HepG2 (cell line): ENCODE data around the gene KLHL21. TPM values are rescaled to one million over a fixed set of nuclear protein-coding genes. Genes with fewer than 3 reads are reported as not detected.

Experiments used
- ATAC-seq: fragments of 200-7000 bp; cut with Tn5 transposase; 3 replicates; pipeline ENCODE4 v1.9.1; 2020; ENCODE audit warnings: mild to moderate bottlenecking, moderate library complexity
- BruUV-seq: library from RNA; stranded (reverse); fragments of 400-500 nt; replicated peaks from 2 replicates; lab custom pipeline; 2021; lab: Mats Ljungman, UMichigan
- CTCF ChIA-PET: fragments of 300-600 bp; formaldehyde crosslinking; extraction: SDS; loops from one replicate; lab custom pipeline; 2021; ENCODE audit warnings: low total read pairs, inconsistent platforms, low intra/inter-chr PET ratio; lab: Yijun Ruan, JAX
- POLR2A ChIA-PET: fragments of 350-600 bp; sonication (Branson Sonifier 250); formaldehyde crosslinking; loops from one replicate; lab custom pipeline; 2020; ENCODE audit warnings: antibody characterized with exemption, inconsistent platforms; lab: Yijun Ruan, JAX
- DNase-seq: peaks from one replicate; pipeline ENCODE4 v3.0.0-alpha.2; 2015; ENCODE audit warnings: low spot score
- FAIRE-seq: peaks from 3 replicates; lab custom pipeline; 2011; peaks lifted over from hg19 to GRCh38; lab: Jason Lieb, UNC
- H2AFZ ChIP-seq: one replicate; pipeline ENCODE4 v1.6.1; 2011; ENCODE audit warnings: low read length, inconsistent platforms
- H3K27ac ChIP-seq: fragments of 300-600 bp; 3 replicates; pipeline ENCODE4 v1.8.0; 2011; ENCODE audit warnings: mixed run types, mild to moderate bottlenecking, mixed read lengths, low read length, inconsistent platforms; ENCODE audit not compliant: insufficient read depth; ENCODE audit errors: extremely low read length
- H3K27me3 ChIP-seq, 2 experiments: fragments of 200-600 bp in 1 of 2; 2 replicates in 1 of 2; 3 replicates in 1 of 2; pipeline versions ENCODE4 v1.6.0 to v1.8.0; 2011; ENCODE audit warnings: low read length in 2 of 2, mild to moderate bottlenecking in 2 of 2, moderate library complexity in 2 of 2, inconsistent platforms in 1 of 2; ENCODE audit not compliant: insufficient read depth in 2 of 2, control insufficient read depth in 1 of 2
- H3K36me3 ChIP-seq, 2 experiments: fragments of 200-600 bp in 1 of 2; replicated peaks in 1 of 2; 2 replicates in 1 of 2; 3 replicates in 1 of 2; pipeline versions ENCODE4 v1.5.1 to v1.8.0; 2011; ENCODE audit warnings: low read length in 2 of 2, inconsistent platforms in 1 of 2; ENCODE audit not compliant: insufficient read depth in 2 of 2, control insufficient read depth in 1 of 2
- H3K4me1 ChIP-seq: 2 replicates; pipeline ENCODE4 v1.5.1; 2012; ENCODE audit warnings: low read length, inconsistent platforms; ENCODE audit not compliant: insufficient read depth
- H3K4me2 ChIP-seq: 2 replicates; pipeline ENCODE4 v1.6.0; 2011; ENCODE audit warnings: low read depth, low read length, inconsistent platforms
- H3K4me3 ChIP-seq, 3 experiments: fragments of 200-600 bp in 1 of 3; sonication (generic), shearing (Covaris generic) in 1 of 3; replicated peaks in 1 of 3; 2 replicates each; pipeline ENCODE4 v1.5.1; 2011 to 2016; ENCODE audit warnings: low read length in 3 of 3, inconsistent platforms in 2 of 3, low read depth in 2 of 3, mild to moderate bottlenecking in 2 of 3, control low read depth in 1 of 3, mixed read lengths in 1 of 3; ENCODE audit not compliant: insufficient read depth in 1 of 3
- H3K79me2 ChIP-seq: one replicate; pipeline ENCODE4 v1.6.1; 2011; ENCODE audit warnings: low read length, inconsistent platforms; ENCODE audit not compliant: insufficient read depth
- H3K9ac ChIP-seq: 2 replicates; pipeline ENCODE4 v1.6.0; 2011; ENCODE audit warnings: mild to moderate bottlenecking, low read depth, low read length, inconsistent platforms; ENCODE audit not compliant: insufficient read depth
- H3K9me3 ChIP-seq: 2 replicates; pipeline ENCODE4 v1.5.1; 2012; ENCODE audit warnings: mild to moderate bottlenecking, low read length
- H4K20me1 ChIP-seq: 2 replicates; pipeline ENCODE4 v1.6.0; 2011; ENCODE audit warnings: inconsistent platforms, mild to moderate bottlenecking, low read length, moderate library complexity; ENCODE audit not compliant: insufficient read depth
- GPN1 ChIP-seq: sonication (generic); formaldehyde crosslinking; IDR thresholded peaks from 2 replicates; pipeline ENCODE4 v1.5.1; 2020; ENCODE audit warnings: missing genetic modification reagents, borderline replicate concordance
- MXD1 ChIP-seq: sonication (generic); formaldehyde crosslinking; IDR thresholded peaks from 2 replicates; pipeline ENCODE4 v1.4.0; 2020; ENCODE audit warnings: mild to moderate bottlenecking, missing genetic modification reagents
- SSRP1 ChIP-seq: IDR thresholded peaks from 2 replicates; pipeline ENCODE4 v1.6.1; 2016; ENCODE audit warnings: control low read depth
- TAF1 ChIP-seq: sonication (generic); formaldehyde crosslinking; IDR thresholded peaks from 2 replicates; pipeline ENCODE4 v1.4.0; 2020; ENCODE audit warnings: missing genetic modification reagents
- ZNF687 ChIP-seq: sonication (generic); formaldehyde crosslinking; IDR thresholded peaks from 2 replicates; pipeline ENCODE4 v1.5.1; 2020; ENCODE audit warnings: mild to moderate bottlenecking, missing genetic modification reagents, moderate library complexity
- WGBS: methylation state at CpG from one replicate; pipeline ENCODE4 v1.1.6; 2017; ENCODE audit warnings: low lambda C conversion rate; 5-methylcytosine and 5-hydroxymethylcytosine counted together
- in situ Hi-C: cut with HindIII; loops from 2 replicates; pipeline ENCODE4 v1.10.0; 2017; ENCODE audit warnings: low pct_unique_long_range_greater_than_20kb; ENCODE audit not compliant: extremely low pct_ligation_motif_present
- intact Hi-C: fragments of 100-400 bp; cut with micrococcal nuclease; formaldehyde crosslinking; loops from one replicate; pipeline ENCODE4 v1.10.0; 2022; ENCODE audit not compliant: unreplicated experiment
- polyA plus RNA-seq, 8 experiments: library from polyadenylated mRNA; depleted of rRNA in 3 of 8; stranded (reverse) in 7 of 8; unstranded in 1 of 8; fragments of >200 nt; fragmentation: Illumina TruSeq in 4 of 8; extraction: Trizol in 4 of 8; gene quantifications; 2 replicates each; pipeline versions ENCODE4 v1.2.1 to v1.2.3, GENCODE V29; 2011 to 2016; ENCODE audit warnings: low read depth in 4 of 8, missing spikeins in 1 of 8, mixed read lengths in 1 of 8; ENCODE audit not compliant: insufficient read depth in 1 of 8
- total RNA-seq, 5 experiments: library from RNA; depleted of rRNA; stranded (reverse); fragments of >200 nt; fragmentation: Illumina TruSeq; extraction: Trizol; gene quantifications; 2 replicates each; pipeline ENCODE4 v1.2.3, GENCODE V29; 2016; ENCODE audit warnings: low read depth in 1 of 5

KLHL21 gene
- total and polyA plus RNA-seq, 2 of the 13 experiments (the other 11 are each of a cell fraction or from before 2014, with no cell fraction given): 14.8 to 25.0 TPM

GRCh38 chr1:6619045-6619444 lies 16.4 kb upstream of the KLHL21 start:
- peaks cover 24% of the 10 kb centered on the region for H3K4me1 ChIP-seq
- ATAC-seq: no peak
- no peak overlapping the region for H3K27ac ChIP-seq
- BruUV-seq: no TSS peak
- H3K27me3 ChIP-seq: no peaks in the 10 kb centered on the region
- no peak for TF ChIP-seq TAF1 (CRISPR knock-in tag)
- TF ChIP-seq SSRP1 (CRISPR knock-in tag): no peak
- TF ChIP-seq MXD1: no peak
- no peak for TF ChIP-seq ZNF687 (CRISPR knock-in tag)
- no peak for TF ChIP-seq GPN1 (CRISPR knock-in tag)
- TF ChIP-seq, all 625 proteins: peak for 0
- H2AFZ ChIP-seq: no peak overlapping the region
- DNase-seq (no peak), FAIRE-seq (no peak)
- peaks cover 20 to 65% of the 10 kb centered on the region in 2 experiments; a peak in 4 of 5 replicates for H3K36me3 ChIP-seq
- in situ Hi-C loops: no loop called here
- CTCF ChIA-PET: no interaction called here
- POLR2A ChIA-PET: no interaction called here
- H3K9me3 ChIP-seq: no peaks in the 10 kb centered on the region
- WGBS: 99% methylated on average over 4 of the region's 4 CpGs
- intact Hi-C loops: no loop called here
- no peak overlapping the region for H3K4me2 ChIP-seq
- no peak overlapping the region for H3K4me3 ChIP-seq
- H4K20me1 ChIP-seq: no peaks in the 10 kb centered on the region; the same call in 1 of the 2 replicates
- no peak overlapping the region for H3K9ac ChIP-seq
- peaks cover 32% of the 10 kb centered on the region for H3K79me2 ChIP-seq
